HG03103 (cell line): ENCODE results near the gene F12.
A peak's percentile ranks its signal among the peaks of the same experiment; 100 is the strongest.

Source experiments
- ATAC-seq: cut with Tn5 transposase; IDR thresholded peaks from one replicate; pipeline ENCODE4 v1.9.1; 2021; ENCODE audit warnings: low read depth; ENCODE audit not compliant: unreplicated experiment

Gene F12

DNA sequence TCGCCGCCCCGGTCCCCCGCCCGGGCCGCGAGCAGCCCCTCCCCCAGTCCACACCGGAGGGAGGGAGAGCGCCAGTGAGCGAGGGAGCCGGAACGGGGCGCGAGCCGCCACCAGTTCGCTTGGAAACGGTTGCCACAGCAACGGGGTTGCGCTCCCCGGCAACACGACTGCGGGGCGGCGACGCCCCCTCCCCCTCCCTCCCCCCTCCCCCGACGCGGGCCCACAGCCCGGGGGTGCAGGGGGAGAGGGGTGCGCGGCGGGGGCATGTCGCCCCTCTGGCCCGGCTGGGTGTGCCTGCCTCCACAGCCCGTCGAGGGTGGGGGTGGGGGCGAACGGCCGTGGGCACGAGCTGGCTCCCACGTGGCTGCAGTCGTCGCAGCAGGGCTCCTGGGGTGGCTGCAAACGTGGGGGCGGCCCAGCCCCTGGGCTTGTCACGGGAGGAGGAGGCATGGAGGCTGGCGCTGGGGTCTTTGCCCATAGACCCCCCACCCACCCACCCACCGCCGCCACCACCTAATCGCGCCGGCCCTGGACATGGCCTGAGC lies 37.8 kb upstream of the F12 start:
- peak; percentile 35 for ATAC-seq

DNA sequence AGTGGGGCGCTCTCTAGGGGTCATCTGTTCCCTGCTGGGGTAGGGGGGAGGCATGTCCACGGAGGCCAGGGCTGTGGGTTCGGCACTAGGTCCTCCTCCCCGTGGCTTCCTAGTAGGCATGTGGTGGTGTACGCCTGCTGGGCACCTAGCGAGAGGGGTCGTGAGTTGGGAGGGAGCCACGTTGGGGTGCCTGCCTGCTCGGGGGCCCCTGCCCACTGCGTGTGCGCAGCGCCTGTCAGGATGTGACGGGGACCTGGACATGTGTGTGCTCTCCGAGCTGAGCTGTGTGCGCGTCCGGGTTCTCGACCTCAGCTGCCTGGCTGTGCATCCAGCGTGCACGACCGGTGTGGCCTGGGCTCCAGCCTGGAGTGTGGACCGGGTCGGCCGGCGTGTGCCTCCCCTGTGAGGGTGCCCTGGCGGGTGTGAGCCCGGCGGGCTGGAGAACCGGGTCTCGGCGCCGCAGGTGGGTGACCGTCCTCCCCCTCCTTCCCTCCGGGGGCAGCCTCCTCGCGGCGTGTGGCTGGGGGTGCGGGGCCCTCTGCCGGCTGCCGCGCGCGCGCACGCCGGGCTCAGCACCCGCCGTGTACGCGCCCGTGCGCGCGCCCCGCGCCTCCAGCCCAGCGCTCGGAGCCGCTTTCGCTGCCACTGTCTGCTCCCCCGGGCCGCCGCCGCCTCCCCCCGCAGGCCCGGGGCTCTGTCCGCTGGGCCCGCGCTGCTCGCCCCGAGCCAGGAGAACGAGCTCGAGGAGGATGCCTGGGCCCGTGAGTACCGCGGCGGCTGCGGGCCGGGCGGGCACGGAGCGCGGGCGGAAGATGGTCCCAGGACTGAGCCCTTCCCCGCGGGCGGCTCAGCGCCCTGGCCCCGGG lies 37.1 kb upstream of the F12 start, which contains the start of gene PRR7:
TSS of gene PRR7 (plus strand) at position 615 of the 866 bp plus-strand sequence. CDS start 8,254 bp downstream, outside the sequence.
- peak; percentile 42 for ATAC-seq

DNA sequence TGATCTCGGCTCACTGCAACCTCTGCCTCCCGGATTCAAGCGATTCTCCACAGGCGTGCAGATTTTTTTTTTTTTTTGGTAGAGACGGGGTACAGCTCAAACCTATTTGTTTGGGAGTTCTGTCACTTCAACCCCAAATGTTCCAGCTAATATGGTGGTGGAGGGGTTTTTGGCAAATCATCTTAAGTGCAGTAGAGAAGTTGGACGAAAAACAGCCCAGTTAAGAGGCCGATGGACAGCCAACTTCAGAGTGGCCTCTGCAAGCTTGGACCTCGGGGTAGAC lies 36.5 kb upstream of the F12 start:
- ATAC-seq: no peak

DNA sequence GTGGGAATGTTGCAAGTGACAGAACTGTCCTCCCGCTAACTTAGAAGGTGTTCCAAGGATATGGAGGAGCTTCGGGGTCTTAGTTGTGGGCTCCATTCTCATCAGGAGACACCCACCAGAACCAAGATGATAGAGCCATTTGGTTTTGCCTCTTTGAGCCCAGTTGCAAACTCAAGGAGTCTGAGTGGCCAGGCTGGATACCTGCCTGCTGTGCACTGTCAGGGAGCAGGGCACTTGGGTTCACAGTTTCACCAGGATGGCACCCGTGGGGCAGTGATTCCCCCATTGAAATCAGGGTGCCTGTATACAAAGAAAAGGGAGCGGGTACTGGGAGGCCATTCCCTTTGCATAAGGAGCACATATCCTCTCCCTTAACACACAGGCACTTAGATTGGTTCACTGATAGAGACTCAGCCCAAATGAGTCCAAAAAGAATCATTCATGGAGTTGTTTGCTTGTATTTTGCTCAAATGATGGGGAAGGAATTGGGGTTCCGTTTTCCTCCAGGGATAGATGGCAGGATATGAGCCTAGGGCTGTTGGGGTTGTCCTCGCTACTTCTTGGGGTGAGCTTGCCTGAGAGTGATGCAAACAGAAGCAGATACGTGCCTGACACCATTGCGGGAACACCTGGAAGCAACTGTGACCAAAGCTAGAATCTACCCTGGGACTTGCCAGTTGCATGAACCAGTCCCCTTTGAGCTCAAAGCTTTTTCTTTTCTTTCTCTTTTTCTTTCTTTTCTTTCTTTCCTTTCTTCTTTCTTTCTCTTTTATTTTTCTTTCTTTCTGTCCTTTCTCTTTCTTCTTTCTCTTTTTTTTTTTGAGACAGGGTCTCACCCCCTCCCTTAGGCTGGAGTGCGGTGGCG lies 35.9 kb upstream of the F12 start:
- ATAC-seq: no peak

DNA sequence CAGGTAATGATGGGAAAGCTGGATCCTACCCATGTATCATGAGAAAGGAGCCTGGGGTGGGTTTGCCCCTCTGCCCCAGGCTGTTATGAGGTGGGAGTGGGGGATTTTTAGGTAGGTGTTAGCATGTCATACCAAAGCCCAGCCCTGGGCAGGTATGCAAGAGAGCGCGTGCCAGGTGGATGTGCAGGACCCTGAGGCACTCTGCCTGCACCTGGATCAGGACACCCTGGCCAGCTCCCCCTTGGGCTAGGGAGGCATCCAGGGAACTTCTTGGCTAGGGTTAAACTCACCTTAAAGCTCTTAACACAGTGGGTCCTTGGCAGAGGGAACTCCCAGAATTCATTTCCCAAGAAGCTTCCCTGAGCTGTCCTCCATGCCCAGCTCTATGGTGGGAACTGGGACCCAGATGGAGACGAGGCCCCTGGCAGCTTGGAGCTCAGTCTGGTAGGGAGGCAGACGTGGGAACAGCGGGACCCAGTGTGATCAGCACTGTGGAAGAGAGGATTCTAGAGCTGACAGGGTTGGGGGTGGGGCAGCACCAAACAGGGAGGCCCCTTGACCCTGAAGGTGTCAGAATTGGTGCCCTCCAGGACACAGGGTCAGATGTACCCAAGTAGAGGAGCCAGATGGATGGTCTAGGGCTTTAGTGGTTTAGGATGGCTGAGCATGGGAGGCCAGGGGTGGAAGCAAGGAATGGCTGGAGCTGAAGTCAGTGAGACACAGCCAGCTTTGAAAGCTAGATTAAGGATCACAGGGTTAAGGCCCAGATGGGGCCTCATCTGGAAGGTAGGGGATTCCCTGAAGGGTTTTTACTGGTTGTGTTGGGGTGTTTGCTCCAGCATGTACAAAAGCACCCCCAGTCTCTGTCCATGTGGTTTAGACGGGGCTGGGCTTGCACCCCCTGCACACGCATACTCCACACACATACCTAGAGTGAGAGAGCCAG lies 35.0 kb upstream of the F12 start:
- no peak for ATAC-seq

DNA sequence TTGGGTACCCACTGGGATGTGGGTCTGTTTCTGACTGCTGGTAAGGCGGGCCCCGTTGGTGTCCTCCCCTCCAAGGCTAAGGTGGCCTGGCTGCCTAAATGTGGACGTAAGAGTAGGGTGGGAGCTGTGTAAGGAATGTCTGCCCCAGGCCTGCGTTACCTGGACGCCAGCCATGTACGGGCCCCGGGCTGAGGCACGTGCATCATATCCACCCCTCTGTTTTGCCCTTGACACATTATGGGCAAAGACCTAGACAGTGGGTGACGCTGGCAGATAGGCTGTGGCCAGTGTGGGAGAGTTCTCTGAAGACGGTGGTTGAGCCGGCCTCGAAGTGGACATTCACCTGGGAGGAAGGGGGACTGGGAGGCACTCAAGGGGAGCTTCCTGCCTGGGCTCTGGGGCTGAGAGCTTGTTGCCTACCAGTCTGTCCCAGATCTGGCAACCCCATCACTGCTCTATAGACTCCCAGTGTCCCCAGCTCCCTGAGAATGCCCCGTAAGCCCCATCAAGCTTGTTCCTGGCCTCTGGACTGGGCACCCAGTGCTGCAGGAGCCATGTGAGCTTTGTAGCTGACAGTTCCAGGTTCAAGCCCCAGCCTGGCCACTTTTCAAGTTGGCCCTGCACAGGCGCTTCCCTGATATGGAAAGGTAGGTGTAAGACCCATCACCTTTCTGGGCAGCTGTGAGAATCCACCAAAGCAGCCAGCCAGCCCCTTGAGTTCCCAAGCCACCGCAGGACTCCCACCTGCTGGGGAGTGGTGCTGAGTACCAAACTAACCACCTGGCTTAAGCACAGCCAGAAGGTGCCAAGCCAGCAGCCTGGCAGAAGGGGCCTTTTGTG lies 34.0 kb upstream of the F12 start:
- ATAC-seq: no peak

DNA sequence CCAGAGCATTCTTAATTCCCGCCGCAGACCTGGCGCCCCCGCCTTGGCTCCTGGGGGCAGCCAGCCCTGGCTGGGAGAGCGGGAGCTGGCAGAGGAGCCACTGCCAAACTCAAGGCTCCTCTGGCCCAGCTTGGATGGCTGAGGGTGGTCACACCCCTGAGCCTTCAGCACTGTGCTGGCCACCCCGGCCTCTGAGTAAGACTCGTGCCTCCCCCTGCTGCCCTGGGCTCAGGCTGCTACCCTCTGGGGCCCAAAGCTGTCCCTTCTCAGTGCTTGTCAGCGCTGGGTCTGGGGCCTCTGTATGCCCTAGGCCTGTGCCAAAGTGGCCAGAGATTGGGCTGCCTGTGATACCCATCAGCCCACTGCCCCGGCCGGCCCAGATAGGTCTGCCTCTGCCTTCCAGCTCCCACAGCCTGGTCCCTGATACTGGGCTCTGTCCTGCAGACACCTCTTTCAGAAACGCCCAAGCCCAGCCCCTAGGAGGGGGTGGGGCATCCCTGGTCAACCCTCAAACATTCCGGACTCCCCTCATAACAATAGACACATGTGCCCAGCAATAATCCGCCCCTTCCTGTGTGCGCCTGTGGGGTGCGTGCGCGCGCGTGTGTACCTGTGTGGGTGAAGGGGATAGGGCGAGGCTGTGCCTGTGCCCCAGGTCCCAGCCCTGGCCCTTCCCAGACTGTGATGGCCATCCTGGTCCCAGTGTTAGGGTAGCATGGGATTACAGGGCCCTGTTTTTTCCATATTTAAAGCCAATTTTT lies 32.9 kb upstream of the F12 start:
- ATAC-seq: no peak

DNA sequence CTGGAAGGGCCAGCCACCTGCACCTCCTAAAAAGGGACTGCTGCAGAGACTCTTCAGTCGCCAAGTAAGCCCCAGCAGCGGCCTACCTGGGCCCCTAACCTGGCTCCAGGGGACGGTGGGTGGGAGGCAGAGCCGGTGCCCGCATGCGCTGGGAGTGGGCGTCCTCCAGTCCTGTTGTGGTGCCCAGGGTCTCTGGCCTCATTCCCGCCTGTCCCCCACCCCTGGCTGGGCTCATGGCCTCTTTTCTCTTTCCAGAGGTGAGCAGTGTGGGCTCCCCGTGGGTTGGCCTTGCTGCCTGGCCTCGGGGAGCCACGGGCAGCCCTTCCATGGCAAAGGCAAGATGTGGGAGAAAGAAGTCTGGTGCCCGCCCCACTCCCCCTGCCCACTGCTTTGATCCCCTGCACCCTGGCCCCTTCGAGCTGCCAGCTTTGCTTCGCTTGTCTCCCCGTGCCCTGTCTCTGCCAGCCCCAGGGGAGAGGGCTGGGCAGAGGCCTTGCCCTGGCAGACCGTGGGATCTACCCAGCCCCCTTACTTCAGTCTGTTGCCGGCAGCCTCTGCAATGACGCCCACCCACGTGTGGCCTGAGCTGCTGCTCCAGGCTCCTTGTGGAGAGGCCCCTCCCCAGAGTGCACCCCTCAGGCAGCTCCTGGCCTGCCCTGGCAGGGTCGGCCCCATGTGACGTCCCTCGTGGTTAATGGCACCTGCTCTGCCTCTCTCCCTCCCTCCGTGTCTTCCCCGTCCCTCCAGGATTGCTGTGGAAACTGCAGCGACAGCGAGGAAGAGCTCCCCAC lies 31.8 kb upstream of the F12 start:
- ATAC-seq: no peak

DNA sequence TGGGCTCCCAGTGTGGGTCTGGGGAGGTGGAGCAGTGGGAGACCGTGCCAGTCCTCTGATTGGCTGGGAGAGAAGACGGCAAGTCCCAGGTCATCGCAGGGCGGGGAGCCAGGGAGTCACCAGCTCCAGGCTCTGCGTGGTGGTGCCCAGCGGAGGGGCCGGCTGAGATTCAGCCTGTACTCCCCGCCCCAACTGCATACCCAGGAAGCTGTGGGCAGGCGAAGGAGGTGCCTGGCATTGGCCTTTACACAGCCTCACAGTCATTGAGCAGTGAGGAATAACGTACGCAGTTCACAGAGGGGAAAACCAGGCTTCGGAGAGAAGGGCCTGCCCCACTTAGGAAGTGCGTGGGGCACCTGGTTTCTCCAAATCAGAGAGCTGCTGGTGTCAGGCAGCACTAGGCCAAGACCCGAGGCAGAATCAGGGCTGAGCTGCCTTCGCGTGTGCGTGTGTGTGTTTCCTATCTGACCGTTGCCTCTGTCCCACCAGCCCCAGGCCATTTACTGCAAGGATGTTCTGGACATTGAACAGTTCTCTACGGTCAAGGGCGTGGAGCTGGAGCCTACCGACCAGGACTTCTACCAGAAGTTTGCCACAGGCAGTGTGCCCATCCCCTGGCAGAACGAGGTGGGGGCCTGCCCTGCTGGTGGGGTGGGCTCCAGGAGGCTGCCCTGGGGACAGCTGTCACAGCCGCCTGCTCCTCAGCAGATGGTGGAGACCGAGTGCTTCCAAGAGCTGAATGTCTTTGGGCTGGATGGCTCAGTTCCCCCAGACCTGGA lies 31.0 kb upstream of the F12 start:
- no peak for ATAC-seq

DNA sequence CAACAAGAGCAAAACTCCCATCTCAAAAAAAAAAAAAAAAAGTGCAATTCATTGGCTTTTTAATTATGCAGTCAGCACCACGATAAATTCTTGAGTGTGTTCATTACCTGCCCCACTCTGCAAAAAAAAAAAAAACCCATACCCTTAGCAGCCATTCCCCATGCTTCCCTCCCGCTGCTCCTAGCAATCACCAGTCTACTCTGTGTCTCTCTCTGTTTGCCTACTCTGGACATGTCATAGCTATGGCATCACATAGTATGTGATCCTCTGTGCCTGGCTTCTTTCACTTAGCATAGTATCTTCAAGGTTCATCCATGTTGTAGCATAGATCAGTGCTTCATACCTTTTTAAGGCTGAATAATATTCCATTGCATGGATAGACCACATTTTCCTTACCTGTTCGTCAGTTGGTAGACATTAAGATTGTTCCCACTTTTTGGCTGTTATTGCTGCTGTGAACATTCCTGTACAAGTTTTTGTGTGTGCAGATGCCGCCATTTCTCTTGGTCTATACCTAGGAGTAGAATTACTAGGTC lies 30.2 kb upstream of the F12 start:
- no peak for ATAC-seq

DNA sequence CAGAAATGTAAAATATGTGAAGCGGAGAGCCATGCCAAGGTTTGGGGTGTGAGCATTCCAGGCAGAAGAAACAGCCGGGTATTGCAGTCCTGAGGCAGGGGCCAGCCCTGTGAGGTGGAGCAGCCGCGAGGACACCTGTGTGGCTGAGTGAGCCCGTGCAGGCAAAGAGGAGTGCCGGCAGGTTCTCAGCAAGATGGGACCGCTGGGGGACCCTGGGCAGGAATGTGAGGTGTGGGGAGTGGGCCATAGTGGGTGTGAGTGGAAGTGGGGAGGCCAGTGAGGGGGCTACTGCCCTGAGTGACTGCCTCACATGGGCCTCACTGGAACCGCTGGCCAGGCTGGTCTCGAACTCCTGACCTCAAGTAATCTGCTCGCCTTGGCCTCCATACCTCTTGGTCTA lies 29.1 kb upstream of the F12 start:
- ATAC-seq: no peak

DNA sequence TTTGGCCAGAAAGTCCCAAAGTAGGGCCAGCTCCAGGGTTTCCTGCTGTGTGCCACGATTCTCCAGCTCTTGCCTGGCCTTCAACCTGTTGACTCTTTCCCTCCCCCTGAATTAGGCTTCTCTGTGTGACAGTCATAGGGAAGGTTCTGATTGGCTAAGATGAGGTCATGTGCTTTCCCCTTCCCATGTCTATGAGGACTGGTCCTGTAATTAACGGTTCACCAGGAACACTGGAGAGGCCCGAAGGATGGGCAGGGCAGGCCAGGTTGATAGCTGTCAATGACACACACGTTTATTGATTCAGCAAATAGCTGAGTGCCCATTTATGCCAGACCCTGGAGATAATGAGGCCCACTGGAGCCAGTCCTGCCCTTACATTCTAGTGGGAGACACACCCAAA lies 28.3 kb upstream of the F12 start:
- no peak for ATAC-seq

DNA sequence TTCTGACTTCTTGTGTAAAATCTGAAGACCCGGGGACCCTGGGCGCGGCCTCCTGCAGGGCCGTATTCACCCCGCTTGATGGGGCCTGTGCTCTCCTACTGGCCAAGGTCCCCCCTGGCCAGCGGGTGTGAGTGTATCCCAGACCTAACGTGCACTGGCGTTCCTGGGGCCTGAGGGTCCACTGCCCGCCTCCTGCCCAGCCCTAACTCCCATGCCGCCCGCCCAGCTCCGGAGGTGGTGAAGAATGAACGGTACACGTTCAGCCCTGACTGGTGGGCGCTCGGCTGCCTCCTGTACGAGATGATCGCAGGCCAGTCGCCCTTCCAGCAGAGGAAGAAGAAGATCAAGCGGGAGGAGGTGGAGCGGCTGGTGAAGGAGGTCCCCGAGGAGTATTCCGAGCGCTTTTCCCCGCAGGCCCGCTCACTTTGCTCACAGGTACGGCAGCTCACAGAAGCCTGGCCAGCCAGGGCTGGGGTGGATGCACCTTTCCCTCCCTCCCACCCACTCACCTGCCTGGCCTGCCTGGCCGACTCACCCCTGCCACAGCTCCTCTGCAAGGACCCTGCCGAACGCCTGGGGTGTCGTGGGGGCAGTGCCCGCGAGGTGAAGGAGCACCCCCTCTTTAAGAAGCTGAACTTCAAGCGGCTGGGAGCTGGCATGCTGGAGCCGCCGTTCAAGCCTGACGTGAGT lies 26.6 kb upstream of the F12 start:
- no peak for ATAC-seq

DNA sequence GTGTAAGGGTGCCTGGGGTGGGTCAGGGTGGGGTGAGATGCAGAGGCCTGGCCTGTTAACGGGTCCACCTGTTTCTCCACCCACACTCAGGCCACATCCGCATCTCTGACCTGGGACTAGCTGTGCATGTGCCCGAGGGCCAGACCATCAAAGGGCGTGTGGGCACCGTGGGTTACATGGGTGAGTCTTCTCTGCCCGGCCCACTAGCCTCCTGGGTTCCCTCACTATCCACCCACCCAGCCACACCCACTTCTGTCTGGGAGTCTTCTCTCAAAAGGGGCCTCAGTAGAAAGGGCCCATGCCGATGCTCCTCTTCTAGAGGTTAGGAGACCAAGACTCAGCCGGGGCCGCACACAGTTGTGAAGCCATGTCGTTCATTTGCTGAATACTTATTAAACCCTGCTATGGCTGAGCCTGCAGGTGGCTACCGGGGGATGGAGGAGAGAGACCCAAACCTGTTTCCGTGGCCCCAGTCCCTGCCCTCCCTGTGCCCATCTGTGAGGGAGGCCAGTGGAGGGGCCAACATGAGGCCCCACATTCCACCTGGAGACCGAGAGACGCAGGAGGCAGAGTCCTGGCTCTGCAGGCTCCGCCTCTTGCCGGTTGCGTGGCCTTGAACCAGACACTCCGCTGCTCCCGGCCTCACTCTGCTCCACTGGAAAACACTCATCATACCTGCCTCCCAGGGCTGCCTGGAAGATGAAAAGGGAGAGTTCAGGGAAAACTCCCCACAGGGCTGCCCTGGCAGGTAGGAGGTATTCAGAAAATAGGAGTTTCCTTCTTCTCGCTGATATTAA lies 25.8 kb upstream of the F12 start:
- ATAC-seq: no peak

DNA sequence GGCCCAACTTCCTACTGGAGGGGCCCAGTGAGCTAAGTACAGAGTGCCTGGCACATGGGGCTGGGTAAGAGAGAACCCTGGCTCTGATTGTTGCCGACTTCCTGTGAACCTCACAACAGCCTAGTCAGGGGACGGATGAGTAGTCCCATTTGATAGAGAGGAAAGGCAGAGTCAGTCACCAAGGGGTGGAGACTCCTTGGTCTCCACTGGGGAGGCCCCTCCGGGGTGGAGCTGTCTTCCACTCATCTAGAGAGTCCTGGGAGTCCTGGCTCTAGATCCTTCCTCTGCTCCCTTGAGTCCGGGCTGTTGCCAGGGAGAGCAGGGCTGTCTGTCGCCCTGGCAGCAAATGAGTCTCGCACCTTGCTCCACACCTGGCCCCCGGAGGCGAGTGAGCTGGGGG lies 25.1 kb upstream of the F12 start:
- no peak for ATAC-seq
